ENCODE results near the gene ZMPSTE24.

GRCh38 chr1:40307186-40307585 lies 49.1 kb downstream of the ZMPSTE24 start:
- TF ChIP-seq EZH2 (IDR thresholded peaks at IDR 0.05; ENCODE audit: low read length): no peak
- TF ChIP-seq, protein P1, sequence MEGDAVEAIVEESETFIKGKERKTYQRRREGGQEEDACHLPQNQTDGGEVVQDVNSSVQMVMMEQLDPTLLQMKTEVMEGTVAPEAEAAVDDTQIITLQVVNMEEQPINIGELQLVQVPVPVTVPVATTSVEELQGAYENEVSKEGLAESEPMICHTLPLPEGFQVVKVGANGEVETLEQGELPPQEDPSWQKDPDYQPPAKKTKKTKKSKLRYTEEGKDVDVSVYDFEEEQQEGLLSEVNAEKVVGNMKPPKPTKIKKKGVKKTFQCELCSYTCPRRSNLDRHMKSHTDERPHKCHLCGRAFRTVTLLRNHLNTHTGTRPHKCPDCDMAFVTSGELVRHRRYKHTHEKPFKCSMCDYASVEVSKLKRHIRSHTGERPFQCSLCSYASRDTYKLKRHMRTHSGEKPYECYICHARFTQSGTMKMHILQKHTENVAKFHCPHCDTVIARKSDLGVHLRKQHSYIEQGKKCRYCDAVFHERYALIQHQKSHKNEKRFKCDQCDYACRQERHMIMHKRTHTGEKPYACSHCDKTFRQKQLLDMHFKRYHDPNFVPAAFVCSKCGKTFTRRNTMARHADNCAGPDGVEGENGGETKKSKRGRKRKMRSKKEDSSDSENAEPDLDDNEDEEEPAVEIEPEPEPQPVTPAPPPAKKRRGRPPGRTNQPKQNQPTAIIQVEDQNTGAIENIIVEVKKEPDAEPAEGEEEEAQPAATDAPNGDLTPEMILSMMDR (optimal IDR thresholded peaks at IDR 0.05 in 1 of 3, IDR thresholded peaks at IDR 0.05 in 1 of 3, conservative IDR thresholded peaks at IDR 0.05 in 1 of 3; ENCODE audit: extremely low read depth in 1 of 3, insufficient read depth in 2 of 3, low read length in 3 of 3): no peak
